ENCODE results near the gene MCF2L.

DNA sequence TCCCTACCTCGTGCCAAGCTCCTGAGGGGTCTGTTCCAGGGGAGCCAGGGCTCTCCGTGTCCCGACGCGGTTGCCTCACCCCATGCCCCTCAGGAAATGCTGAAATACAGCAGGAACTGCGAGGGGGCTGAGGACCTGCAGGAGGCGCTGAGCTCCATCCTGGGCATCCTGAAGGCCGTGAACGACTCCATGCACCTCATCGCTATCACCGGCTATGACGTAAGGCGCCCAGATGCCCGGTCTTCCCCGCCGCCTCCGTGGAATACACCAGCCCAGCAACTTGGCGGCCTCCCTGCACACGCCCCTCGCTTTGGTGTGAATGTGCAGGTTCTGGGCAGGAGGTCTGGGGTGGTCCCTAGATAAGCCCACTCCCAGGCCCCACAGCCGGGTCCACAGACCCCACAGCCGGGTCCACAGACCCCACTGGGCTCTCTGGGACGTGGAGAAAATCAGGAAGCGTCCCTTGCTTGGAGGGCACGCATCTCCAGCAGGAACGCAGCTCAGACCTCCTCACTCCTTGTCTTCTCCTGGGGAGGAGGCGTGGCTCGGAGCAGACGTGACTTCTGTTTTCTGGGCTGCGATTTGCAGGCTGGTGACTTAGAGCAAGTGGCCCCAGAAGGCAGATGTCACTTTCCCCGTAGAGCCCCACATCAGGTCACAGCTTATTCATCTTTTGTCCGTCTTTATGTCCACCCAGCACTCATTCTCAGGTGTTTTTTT, 117.2 kb downstream of the MCF2L start:
- TF ChIP-seq OSR1 (CRISPR knock-in tag; IDR thresholded peaks at IDR 0.05) = no peak
- TF ChIP-seq, protein P1, sequence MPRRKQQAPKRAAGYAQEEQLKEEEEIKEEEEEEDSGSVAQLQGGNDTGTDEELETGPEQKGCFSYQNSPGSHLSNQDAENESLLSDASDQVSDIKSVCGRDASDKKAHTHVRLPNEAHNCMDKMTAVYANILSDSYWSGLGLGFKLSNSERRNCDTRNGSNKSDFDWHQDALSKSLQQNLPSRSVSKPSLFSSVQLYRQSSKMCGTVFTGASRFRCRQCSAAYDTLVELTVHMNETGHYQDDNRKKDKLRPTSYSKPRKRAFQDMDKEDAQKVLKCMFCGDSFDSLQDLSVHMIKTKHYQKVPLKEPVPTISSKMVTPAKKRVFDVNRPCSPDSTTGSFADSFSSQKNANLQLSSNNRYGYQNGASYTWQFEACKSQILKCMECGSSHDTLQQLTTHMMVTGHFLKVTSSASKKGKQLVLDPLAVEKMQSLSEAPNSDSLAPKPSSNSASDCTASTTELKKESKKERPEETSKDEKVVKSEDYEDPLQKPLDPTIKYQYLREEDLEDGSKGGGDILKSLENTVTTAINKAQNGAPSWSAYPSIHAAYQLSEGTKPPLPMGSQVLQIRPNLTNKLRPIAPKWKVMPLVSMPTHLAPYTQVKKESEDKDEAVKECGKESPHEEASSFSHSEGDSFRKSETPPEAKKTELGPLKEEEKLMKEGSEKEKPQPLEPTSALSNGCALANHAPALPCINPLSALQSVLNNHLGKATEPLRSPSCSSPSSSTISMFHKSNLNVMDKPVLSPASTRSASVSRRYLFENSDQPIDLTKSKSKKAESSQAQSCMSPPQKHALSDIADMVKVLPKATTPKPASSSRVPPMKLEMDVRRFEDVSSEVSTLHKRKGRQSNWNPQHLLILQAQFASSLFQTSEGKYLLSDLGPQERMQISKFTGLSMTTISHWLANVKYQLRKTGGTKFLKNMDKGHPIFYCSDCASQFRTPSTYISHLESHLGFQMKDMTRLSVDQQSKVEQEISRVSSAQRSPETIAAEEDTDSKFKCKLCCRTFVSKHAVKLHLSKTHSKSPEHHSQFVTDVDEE (CRISPR knock-in tag; IDR thresholded peaks at IDR 0.05) = no peak
- TF ChIP-seq ZNF565 (CRISPR knock-in tag; conservative IDR thresholded peaks at IDR 0.05; ENCODE audit: low read depth) = no peak
- TF ChIP-seq, protein P2, sequence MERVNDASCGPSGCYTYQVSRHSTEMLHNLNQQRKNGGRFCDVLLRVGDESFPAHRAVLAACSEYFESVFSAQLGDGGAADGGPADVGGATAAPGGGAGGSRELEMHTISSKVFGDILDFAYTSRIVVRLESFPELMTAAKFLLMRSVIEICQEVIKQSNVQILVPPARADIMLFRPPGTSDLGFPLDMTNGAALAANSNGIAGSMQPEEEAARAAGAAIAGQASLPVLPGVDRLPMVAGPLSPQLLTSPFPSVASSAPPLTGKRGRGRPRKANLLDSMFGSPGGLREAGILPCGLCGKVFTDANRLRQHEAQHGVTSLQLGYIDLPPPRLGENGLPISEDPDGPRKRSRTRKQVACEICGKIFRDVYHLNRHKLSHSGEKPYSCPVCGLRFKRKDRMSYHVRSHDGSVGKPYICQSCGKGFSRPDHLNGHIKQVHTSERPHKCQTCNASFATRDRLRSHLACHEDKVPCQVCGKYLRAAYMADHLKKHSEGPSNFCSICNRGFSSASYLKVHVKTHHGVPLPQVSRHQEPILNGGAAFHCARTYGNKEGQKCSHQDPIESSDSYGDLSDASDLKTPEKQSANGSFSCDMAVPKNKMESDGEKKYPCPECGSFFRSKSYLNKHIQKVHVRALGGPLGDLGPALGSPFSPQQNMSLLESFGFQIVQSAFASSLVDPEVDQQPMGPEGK (CRISPR knock-in tag; IDR thresholded peaks at IDR 0.05; ENCODE audit: borderline replicate concordance) = no peak
